Cardiac fibroblast (primary cell): Measurements from ENCODE around the gene TRIM51.
"Not testable (repeated sequence)": the region's sequence is repeated elsewhere in the genome, so short reads cannot be mapped to it uniquely, and the experiment has no call there.

Source experiments
- DNase-seq, 2 donors: peaks; one replicate each; pipeline versions ENCODE4 v3.0.0 to v3.0.0-alpha.2; 2010; ENCODE audit warnings: low read depth in 2 of 2
- H3K4me3 ChIP-seq, 2 donors: replicated peaks in 1 of 2; 1 replicate in 1 of 2; 2 replicates in 1 of 2; pipeline ENCODE4 v1.5.1; 2011; ENCODE audit warnings: low read depth in 2 of 2, low read length in 2 of 2, mild to moderate bottlenecking in 2 of 2, moderate library complexity in 1 of 2
- CTCF ChIP-seq: IDR thresholded peaks from one replicate; pipeline ENCODE4 v1.5.1; 2011; ENCODE audit warnings: low read depth, mild to moderate bottlenecking, low read length, inconsistent platforms

The TRIM51 gene

DNA sequence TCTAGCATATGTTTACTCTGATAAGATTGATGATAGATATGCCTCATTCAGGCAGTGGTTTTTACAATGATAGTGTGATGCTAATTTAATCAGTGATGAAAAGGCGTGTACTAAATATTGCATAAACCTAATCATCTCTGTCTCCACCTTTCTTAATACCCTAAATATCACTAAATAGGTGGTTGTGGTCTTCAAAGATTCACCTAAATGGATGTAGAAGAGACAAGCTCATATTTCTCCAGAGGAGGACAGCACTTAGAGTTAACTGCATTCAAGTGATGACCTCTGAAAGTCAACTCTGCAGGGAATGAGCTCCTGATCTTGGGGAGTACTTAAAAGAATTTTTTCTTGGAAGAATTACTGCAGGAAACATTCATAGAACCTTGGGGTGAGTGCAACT, at the start of gene TRIM51:
Gene TRIM51 (plus strand): TSS at position 301 of the 400 bp plus-strand sequence. CDS start 2,132 bp downstream, outside the sequence.
- not testable (repeated sequence) for DNase-seq, H3K4me3 ChIP-seq

- TF ChIP-seq CTCF, result no peak
These were observed 44.6 kb upstream of the TRIM51 start, which contains the start of gene OR5D16 for GRCh38 chr11:55838452-55838851. OR5D16 (plus strand) TSS chr11:55838752; CDS start chr11:55838752, 0 bp downstream.

DNA sequence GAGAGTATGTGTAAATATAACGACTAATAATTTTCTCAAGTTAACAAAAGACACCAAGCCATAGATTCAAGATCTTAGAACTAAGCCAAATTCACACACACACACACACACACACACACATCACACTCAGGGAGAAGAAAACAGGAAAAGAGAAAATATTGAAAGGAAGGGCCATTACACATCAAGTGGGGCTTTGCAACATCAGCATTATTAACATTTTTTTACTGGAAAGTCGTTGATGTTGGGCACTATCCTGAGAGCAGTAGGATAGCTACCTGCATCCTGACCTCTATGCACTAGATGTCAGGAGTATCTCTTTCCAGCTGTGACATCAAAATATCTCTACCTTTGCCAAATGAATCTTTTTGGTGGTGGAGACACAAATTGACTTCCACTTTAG, 35.6 kb upstream of the TRIM51 start:
- TF ChIP-seq CTCF, result no peak
- H3K4me3 ChIP-seq, result no peak overlapping the region
- no peak for DNase-seq

More at GRCh38 chr11:55838452-55838851, 44.6 kb upstream of the TRIM51 start, which contains the start of gene OR5D16:
- H3K4me3 ChIP-seq, result no peak within 1 kb of the TSS
- no peak for DNase-seq

DNA sequence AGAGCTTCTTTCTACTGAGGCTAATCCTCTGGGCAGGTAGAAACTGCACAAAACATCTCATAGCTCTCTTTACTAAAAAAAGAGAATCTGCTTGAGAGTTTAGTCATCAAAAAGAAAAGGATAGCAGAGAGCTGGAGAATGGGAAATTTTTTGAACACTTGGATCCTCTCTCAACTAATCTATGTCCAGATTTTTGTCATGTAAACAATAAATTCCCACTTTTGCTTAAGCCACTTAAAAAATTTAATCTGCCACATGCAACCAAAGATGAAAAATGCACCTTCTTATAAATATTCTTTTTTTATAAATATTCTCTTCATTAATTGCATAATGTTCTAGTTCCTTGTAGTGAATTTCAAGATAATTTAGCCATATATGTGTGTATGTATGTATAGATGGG, 34.1 kb upstream of the TRIM51 start:
- no peak for TF ChIP-seq CTCF
- no peak overlapping the region for H3K4me3 ChIP-seq
- no peak for DNase-seq

DNA sequence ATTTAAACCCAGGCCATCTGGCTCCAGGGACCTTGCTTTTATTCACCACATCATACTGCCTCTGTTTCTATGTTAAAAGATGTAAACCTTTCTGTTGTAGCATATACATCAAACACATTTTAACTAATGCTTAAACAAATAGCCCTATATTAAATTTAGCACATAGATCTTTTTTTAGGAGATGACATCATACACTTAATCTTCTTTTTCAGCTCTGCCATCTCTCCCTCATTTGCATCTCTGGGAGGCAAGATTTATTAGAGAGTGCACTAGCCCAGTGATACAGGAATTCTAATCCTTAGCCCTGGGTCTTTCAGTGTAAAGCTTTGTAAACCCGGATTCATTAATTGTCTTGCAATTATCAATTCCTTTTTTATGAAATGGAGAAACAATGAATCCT, 31.0 kb upstream of the TRIM51 start:
- no peak for TF ChIP-seq CTCF
- DNase-seq, result no peak
- H3K4me3 ChIP-seq, result no peak overlapping the region

- no peak overlapping the region for H3K4me3 ChIP-seq
- no peak for DNase-seq
- no peak for TF ChIP-seq CTCF
These were observed 28.4 kb upstream of the TRIM51 start for GRCh38 chr11:55854704-55855103.

DNA sequence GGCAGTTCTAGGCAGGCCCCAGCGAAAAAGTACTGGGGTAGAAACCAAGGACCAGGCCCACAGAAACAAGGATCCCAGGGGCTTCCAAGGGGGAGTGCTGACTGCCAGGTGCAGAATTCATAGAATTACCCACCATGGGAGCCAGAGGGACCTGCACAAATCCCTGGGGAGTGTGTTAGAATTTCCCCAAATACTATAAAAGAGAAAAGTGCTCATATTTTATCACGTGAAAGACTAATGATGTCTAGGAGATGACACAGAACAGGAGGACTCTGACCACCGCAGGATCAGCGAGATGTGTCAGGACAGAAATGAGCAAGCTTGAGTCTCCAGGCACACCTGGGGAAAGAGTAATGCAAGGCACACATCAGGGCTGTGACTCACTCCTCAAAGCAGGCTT, 15.7 kb upstream of the TRIM51 start:
- not testable (repeated sequence) for DNase-seq, H3K4me3 ChIP-seq

- H3K4me3 ChIP-seq, DNase-seq: not testable (repeated sequence)
These were observed 10.4 kb upstream of the TRIM51 start for GRCh38 chr11:55872731-55873130.

DNA sequence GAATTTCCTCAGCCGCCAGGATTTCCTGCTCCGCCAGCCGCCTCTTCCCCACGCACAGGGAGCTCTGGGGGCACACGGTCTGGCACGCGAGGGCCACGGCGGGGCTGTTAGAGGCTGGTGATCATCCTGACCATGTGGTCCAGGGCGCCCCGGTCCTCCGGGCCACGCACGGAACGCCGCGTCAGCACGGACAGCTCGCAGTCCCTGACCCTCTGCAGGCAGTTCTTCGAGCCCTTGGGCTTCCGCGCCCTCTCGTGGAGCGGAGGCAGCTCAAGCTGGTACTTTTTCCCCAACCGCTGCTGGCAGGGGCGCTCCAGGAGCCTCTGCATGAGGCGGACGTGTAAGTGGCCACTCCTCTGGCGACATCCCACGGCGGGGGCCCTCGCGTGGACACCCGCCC, 10.0 kb upstream of the TRIM51 start:
- not testable (repeated sequence) for H3K4me3 ChIP-seq, DNase-seq

DNA sequence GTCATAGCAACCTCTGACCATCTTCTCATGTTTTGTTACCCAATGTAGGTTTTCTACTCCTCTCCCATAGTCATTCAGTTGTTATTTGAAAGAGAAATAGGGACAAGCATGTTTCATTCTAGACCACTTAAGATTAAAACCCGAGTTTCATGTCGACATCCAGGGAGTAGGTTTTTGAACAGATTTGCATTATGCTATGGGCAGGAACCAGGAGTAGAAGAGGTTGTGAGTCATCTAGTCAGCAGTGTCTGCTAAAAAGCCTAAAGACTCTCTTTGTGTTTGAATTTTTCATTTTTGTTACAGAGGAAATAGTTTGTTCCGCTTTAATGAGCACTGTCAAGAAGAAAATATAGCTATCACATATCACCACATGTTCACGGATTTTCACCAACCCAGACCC, 1.9 kb downstream of the TRIM51 start:
- H3K4me3 ChIP-seq, DNase-seq: not testable (repeated sequence)

DNA sequence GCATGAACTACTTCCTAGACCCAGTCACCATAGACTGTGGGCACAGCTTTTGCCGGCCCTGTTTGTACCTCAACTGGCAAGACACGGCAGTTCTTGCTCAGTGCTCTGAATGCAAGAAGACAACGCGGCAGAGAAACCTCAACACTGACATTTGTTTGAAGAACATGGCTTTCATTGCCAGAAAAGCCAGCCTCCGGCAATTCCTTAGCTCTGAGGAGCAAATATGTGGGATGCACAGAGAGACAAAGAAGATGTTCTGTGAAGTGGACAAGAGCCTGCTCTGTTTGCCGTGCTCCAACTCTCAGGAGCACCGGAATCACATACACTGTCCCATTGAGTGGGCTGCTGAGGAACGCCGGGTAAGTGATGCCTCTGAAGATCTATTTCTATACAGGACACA, 2.4 kb downstream of the TRIM51 start:
- not testable (repeated sequence) for H3K4me3 ChIP-seq, DNase-seq
